Measurements from ENCODE around the gene AIMP2. TPM values are rescaled to one million over a fixed set of nuclear protein-coding genes. Genes with fewer than 3 reads are reported as not detected.
A peak's percentile ranks its signal among the peaks of the same experiment; 100 is the strongest.

The AIMP2 gene
- polyA plus RNA-seq, 1 donor (not counting 4 experiments of a cell fraction or from before 2014, with no cell fraction given): 71.0 TPM

DNA sequence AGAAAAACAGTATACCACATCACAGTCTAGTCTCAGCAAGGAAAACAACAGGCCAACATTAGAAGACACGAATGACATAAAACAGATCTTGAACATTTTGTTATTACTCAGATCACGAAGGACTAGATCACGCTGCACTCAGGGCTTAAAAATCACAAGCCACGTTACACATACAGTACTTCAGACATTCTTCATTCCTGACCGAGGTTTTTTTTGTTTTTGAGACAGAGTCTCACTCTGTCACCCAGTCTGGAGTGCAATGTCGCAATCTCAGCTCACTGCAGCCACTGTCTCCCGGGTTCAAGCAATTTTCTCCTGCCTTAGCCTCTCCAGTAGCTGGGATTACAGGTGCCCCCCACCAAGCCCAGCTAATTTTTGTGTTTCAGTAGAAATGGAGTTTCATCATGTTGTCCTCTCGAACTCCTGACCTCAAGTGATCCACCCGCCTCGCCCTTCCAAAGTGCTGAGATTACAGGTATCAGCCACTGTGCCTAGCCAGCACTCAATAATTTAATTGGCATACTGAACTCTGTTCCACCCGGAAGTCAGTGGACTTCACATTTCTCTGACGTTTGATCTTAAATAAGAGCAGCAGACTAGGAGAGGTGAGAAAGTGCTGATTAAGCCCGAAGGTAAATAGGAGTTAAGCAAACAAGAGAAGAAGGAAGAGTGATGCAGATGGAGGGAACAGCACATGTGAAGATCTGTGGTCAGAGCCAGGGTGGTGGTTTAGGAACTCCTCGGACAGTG, 3.5 kb downstream of the AIMP2 start:
- no peaks in the 10 kb centered on the region for H3K27me3 ChIP-seq (ENCODE audit: control insufficient read depth, extremely low read depth, insufficient read depth, low read length)
- FAIRE-seq (no peak), DNase-seq (ENCODE audit: low read depth, low spot score) (no peak)
- peaks cover 8 to 17% of the 10 kb centered on the region in 2 experiments for H3K36me3 ChIP-seq (ENCODE audit: control insufficient read depth in 2 of 2, extremely low read depth in 1 of 2, insufficient read depth in 2 of 2, low read length in 2 of 2)
- H4K20me1 ChIP-seq (ENCODE audit: control insufficient read depth, extremely low read depth, insufficient read depth, low read length): no peaks in the 10 kb centered on the region
- H3K27ac ChIP-seq (ENCODE audit: control insufficient read depth, insufficient read depth, low read length): no peak overlapping the region
- no peak overlapping the region for H2AFZ ChIP-seq (ENCODE audit: control insufficient read depth, low read length)
- no peaks in the 10 kb centered on the region for H3K9me3 ChIP-seq (ENCODE audit: control insufficient read depth, low read depth, low read length)
- H3K4me1 ChIP-seq (ENCODE audit: control insufficient read depth, extremely low read depth, insufficient read depth, low read length): peaks cover 13% of the 10 kb centered on the region
- no peak overlapping the region for H3K9ac ChIP-seq (ENCODE audit: control insufficient read depth, extremely low read depth, insufficient read depth, low read length)
- peaks cover 34% of the 10 kb centered on the region for H3K79me2 ChIP-seq (ENCODE audit: control insufficient read depth, insufficient read depth, low read length)
- H3K4me3 ChIP-seq (ENCODE audit: control insufficient read depth in 2 of 3, extremely low read depth in 1 of 3, insufficient read depth in 2 of 3, low read depth in 1 of 3, low read length in 3 of 3): no peak overlapping the region
- H3K9me1 ChIP-seq (ENCODE audit: control insufficient read depth, extremely low read depth, insufficient read depth, low read length): no peaks in the 10 kb centered on the region
- dilution Hi-C loops (cut with MboI; ENCODE audit: extremely low pct_ligation_motif_present, low sequenced_read_pairs): no loop called here
- no peak overlapping the region for H3K4me2 ChIP-seq (ENCODE audit: control insufficient read depth, extremely low read depth, insufficient read depth, low read depth, low read length)
- TF ChIP-seq EZH2 (IDR thresholded peaks at IDR 0.05; ENCODE audit: low read length): no peak
- TF ChIP-seq, protein P1, sequence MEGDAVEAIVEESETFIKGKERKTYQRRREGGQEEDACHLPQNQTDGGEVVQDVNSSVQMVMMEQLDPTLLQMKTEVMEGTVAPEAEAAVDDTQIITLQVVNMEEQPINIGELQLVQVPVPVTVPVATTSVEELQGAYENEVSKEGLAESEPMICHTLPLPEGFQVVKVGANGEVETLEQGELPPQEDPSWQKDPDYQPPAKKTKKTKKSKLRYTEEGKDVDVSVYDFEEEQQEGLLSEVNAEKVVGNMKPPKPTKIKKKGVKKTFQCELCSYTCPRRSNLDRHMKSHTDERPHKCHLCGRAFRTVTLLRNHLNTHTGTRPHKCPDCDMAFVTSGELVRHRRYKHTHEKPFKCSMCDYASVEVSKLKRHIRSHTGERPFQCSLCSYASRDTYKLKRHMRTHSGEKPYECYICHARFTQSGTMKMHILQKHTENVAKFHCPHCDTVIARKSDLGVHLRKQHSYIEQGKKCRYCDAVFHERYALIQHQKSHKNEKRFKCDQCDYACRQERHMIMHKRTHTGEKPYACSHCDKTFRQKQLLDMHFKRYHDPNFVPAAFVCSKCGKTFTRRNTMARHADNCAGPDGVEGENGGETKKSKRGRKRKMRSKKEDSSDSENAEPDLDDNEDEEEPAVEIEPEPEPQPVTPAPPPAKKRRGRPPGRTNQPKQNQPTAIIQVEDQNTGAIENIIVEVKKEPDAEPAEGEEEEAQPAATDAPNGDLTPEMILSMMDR (optimal IDR thresholded peaks at IDR 0.05 in 1 of 3, IDR thresholded peaks at IDR 0.05 in 1 of 3, conservative IDR thresholded peaks at IDR 0.05 in 1 of 3; ENCODE audit: extremely low read depth in 1 of 3, insufficient read depth in 2 of 3, low read length in 3 of 3): no peak

DNA sequence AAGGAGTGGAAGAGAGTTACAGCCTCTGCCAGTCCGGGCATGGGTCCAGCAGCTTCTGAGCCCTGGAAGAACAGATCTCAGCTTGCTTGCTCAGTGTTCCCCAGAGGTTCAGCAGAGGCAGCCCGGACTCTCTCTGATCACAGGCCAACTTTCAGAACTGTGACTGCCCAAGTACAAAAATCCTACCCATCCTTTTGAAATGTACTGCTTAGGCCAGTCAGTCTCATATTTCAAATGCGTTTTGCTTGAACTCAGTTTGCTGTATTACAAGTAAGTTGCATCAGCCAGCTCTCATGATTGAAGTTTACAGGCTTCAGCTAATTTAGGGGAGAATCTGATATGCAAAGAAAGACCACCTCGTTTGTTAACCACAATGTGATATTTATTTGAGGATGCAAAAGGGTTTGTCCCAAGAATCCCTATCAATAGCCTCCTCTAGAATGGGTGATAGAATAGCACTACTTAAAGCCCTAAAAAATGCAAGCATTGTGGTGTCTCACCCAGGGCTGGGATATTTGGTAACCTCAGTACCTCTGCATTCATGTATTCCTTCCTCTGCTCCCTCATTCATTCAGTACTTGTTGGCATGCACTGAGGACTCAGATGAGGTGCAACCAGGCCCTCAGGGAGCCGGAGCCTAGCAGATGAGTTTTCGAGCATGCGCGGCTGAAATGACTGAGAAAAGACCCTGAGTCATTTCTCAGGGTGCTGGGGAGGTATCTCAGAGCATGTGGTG, 7.0 kb downstream of the AIMP2 start:
- Histone ChIP-seq H2AFZ (ENCODE audit: control insufficient read depth, low read length) (no peak overlapping the region), H3K79me2 (ENCODE audit: control insufficient read depth, insufficient read depth, low read length) (peaks cover 19% of the 10 kb centered on the region), H4K20me1 (ENCODE audit: control insufficient read depth, extremely low read depth, insufficient read depth, low read length) (no peaks in the 10 kb centered on the region), H3K4me1 (ENCODE audit: control insufficient read depth, extremely low read depth, insufficient read depth, low read length) (peaks cover 8% of the 10 kb centered on the region), H3K27me3 (ENCODE audit: control insufficient read depth, extremely low read depth, insufficient read depth, low read length) (no peaks in the 10 kb centered on the region), H3K36me3 (ENCODE audit: control insufficient read depth in 2 of 2, extremely low read depth in 1 of 2, insufficient read depth in 2 of 2, low read length in 2 of 2) (peaks cover 8 to 29% of the 10 kb centered on the region in 2 experiments), H3K4me2 (ENCODE audit: control insufficient read depth, extremely low read depth, insufficient read depth, low read depth, low read length) (peak overlapping the region; percentile 39), H3K9me3 (ENCODE audit: control insufficient read depth, low read depth, low read length) (no peaks in the 10 kb centered on the region), H3K4me3 (ENCODE audit: control insufficient read depth in 2 of 3, extremely low read depth in 1 of 3, insufficient read depth in 2 of 3, low read depth in 1 of 3, low read length in 3 of 3) (peak overlapping the region in 1 of 3 experiments; percentile 21), H3K9ac (ENCODE audit: control insufficient read depth, extremely low read depth, insufficient read depth, low read length) (peak overlapping the region; percentile 14), H3K9me1 (ENCODE audit: control insufficient read depth, extremely low read depth, insufficient read depth, low read length) (no peaks in the 10 kb centered on the region), H3K27ac (ENCODE audit: control insufficient read depth, insufficient read depth, low read length) (peak overlapping the region; percentile 64)
- TF ChIP-seq EZH2 (IDR thresholded peaks at IDR 0.05; ENCODE audit: low read length): no peak
- TF ChIP-seq, protein P1 (optimal IDR thresholded peaks at IDR 0.05 in 1 of 3, IDR thresholded peaks at IDR 0.05 in 1 of 3, conservative IDR thresholded peaks at IDR 0.05 in 1 of 3; ENCODE audit: extremely low read depth in 1 of 3, insufficient read depth in 2 of 3, low read length in 3 of 3): no peak
- dilution Hi-C loops (cut with MboI; ENCODE audit: extremely low pct_ligation_motif_present, low sequenced_read_pairs): no loop called here
- DNase-seq (ENCODE audit: low read depth, low spot score) (no peak), FAIRE-seq (no peak)
